HCT116 (cell line): Measurements from ENCODE around the gene ABHD17C.

ENCODE experiments used
- EZH2 ChIP-seq: fragments of 200-600 bp; sonication (generic); IDR thresholded peaks from 2 replicates; pipeline ENCODE4 v1.6.1; 2017; ENCODE audit warnings: antibody characterized with exemption, mixed run types
- FOSL1 ChIP-seq: IDR thresholded peaks from 2 replicates; pipeline ENCODE4 v1.6.1; 2012; ENCODE audit warnings: low read depth
- POLR2A ChIP-seq: IDR thresholded peaks from 2 replicates; pipeline ENCODE4 v1.7.0; 2011; ENCODE audit warnings: borderline replicate concordance; ENCODE audit not compliant: insufficient read depth, insufficient read length; ENCODE audit errors: extremely low read depth
- POLR2AphosphoS5 ChIP-seq: IDR thresholded peaks from 2 replicates; pipeline ENCODE4 v1.6.1; 2011; ENCODE audit warnings: mild to moderate bottlenecking, low read depth, low read length, moderate library complexity
- RAD21 ChIP-seq: IDR thresholded peaks from 2 replicates; pipeline ENCODE4 v1.6.1; 2012; ENCODE audit warnings: low read depth, mild to moderate bottlenecking
- SP1 ChIP-seq: IDR thresholded peaks from 2 replicates; pipeline ENCODE4 v1.6.1; 2012; ENCODE audit warnings: low read depth
- ZNF274 ChIP-seq: fragments of 200-500 bp; sonication (Bioruptor generic); IDR thresholded peaks from 2 replicates; pipeline ENCODE4 v1.6.1; 2014; ENCODE audit warnings: mild to moderate bottlenecking, low read depth, low read length, inconsistent platforms
- TF ChIP-seq, protein P1 (sequence below), 3 experiments: fragments of 200-600 bp in 1 of 3; sonication (generic) in 1 of 3; IDR thresholded peaks in 2 of 3; conservative IDR thresholded peaks in 1 of 3; 2 replicates each; pipeline ENCODE4 v1.5.1; 2012 to 2017; ENCODE audit warnings: low read depth in 2 of 3, low read length in 2 of 3, antibody characterized with exemption in 1 of 3, borderline replicate concordance in 1 of 3, control low read depth in 1 of 3, mild to moderate bottlenecking in 1 of 3, mixed read lengths in 1 of 3, mixed run types in 1 of 3, moderate library complexity in 1 of 3; ENCODE audit not compliant: insufficient read depth in 1 of 3

DNA sequence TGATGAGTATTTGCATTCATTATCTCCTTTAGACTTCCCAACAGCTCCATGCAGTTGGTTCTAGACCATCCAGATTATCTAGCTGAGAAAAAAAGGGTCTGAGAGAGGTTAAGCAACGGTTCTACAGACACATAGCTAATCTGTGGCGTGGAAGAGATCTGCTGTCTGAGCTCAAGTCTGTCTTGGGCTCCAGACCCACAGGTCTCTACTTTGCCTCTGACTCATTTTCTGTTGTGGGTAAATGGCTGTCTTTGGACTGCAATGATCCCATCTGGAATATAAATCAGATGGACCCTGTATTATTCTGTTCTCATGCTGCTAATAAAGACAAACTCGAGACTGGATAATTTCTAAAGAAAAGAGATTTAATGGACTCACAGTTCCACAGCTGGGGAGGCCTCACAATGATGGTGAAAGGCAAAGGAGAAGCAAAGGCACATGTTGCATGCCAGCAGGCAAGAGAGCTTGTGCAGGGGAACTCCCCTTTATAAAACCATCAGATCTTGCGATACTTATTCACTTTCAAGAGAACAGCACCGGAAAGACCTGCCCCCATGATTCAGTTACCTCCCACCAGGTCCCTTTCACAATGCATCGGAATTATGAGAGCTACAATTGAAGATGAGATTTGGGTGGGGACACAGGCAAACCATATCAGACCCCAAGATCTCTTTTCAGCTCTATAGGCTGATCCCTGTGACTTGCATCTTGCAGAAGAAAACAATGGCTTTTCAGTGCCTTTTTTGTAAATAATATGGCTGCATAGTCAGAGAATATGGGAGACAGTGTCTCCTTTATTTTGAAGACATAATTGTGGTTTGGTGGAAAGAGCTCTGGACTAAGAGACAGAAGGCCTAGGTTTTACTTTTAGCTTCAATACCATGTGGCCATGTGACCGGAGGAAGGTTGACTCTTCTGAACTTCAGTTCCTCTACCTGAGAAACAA, 108.7 kb downstream of the ABHD17C start:
- TF ChIP-seq POLR2AphosphoS5 (no peak), POLR2A (no peak), RAD21 (no peak), EZH2 (no peak), ZNF274 (no peak), FOSL1 (no peak), SP1 (no peak)
- TF ChIP-seq, protein P1, sequence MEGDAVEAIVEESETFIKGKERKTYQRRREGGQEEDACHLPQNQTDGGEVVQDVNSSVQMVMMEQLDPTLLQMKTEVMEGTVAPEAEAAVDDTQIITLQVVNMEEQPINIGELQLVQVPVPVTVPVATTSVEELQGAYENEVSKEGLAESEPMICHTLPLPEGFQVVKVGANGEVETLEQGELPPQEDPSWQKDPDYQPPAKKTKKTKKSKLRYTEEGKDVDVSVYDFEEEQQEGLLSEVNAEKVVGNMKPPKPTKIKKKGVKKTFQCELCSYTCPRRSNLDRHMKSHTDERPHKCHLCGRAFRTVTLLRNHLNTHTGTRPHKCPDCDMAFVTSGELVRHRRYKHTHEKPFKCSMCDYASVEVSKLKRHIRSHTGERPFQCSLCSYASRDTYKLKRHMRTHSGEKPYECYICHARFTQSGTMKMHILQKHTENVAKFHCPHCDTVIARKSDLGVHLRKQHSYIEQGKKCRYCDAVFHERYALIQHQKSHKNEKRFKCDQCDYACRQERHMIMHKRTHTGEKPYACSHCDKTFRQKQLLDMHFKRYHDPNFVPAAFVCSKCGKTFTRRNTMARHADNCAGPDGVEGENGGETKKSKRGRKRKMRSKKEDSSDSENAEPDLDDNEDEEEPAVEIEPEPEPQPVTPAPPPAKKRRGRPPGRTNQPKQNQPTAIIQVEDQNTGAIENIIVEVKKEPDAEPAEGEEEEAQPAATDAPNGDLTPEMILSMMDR (IDR thresholded peaks at IDR 0.05 in 2 of 3, conservative IDR thresholded peaks at IDR 0.05 in 1 of 3; ENCODE audit: borderline replicate concordance in 1 of 3, insufficient read depth in 1 of 3, low read depth in 2 of 3, low read length in 2 of 3), result no peak
